NCI-H1092 (cell line): ENCODE measurements around the gene NR3C1.
"Not testable (repeated sequence)": the region's sequence is repeated elsewhere in the genome, so short reads cannot be mapped to it uniquely, and the experiment has no call there.

Experiments used
- DNase-seq: peaks from one replicate; lab custom pipeline; 2025; lab: John Stamatoyannopoulos, UW

NR3C1 gene

DNA sequence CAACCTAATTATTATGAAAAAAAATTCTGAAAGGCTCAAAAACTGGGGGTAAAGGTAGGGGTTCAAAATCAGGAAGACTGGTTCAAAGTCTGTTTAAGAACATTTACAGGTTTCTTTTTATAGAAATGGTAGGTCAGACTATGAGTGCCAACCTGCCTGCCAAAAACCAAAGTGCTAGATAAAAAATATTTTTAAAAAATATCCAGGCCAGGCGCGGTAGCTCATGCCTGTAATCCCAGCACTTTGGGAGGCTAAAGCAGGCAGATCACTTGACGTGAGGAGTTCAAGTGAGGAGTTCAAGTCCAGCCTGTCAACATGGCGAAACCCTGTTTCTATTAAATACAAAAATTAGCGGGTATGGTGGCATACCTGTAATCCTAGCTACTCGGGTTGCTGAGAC, 67.0 kb downstream of the NR3C1 start:
- DNase-seq = no peak

DNA sequence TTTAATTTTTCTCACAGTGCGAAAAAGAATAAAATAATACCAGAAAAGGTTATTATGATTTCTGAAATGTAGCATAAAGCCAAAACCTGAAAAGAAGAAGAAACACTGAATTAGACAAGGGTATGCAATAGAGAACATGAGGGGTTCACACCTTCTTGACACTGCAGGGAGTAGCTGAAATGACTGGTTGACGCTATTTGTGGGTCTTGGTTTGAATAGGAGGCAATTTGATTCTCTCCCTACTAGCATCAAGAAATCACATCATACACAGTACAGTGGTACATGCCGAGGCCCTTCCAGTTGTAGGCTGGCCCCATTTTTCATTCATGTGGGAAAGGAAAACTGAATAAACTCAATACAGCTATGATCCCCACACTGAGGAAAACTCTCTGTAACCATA, 68.6 kb downstream of the NR3C1 start:
- no peak for DNase-seq

- DNase-seq = not testable (repeated sequence)
Measured at GRCh38 chr5:143334380-143334779, 69.1 kb downstream of the NR3C1 start.

DNA sequence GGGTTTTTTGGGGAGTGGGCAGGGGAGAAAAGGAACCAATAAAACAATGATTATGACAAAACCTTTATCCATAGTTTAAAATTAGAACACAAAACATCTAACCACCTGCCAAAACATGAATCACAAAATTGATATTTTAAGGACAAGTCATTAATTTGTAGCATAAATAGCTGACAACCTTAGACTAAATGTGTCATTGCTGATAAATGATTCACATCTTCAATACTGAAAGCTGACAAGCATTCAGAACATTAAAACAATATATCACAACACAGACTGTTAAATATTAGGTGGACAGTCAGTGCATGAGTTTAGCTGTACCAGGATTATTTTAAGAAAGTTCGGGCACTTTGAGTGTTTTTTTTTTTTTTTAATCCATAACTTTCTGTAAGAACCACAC, 71.5 kb downstream of the NR3C1 start:
- no peak for DNase-seq

DNA sequence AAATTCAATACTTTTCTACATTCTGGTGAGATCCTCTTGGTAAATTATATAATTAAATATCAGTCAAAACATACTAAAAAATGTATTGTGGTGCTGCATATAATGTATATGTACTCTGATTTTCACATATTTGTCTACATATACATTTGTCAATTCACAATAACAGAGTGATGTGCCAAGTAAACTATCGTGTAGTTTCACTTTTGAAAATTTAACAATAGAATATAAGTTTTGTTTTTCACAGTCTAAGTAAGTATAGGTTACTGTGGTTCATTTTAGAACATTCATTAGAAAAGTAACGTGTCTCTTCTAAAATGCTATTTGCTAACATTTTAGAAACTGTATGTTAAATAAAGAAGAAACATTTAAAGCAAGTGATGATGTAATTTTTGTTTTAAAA, 73.6 kb downstream of the NR3C1 start:
- no peak for DNase-seq

- DNase-seq = no peak
Measured at GRCh38 chr5:143328589-143329220, 74.8 kb downstream of the NR3C1 start.

DNA sequence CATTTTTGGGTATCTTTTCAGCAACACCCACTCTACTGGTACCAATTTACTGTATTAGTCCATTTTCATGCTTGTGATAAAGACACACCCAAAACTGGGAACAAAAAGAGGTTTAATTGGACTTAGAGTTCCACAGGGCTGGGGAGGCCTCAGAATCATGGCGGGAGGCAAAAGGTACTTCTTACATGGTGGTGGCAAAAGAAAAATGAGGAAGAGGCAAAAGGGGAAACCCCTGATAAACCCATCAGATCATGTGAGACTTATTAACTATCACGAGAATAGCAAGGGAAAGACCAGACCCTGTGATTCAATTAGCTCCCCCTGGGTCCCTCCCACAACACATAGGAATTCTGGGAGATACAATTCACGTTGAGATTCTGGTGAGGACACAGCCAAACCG, 78.4 kb downstream of the NR3C1 start:
- DNase-seq = not testable (repeated sequence)

- DNase-seq = not testable (repeated sequence)
Measured at GRCh38 chr5:143322931-143323630, 80.4 kb downstream of the NR3C1 start.

DNA sequence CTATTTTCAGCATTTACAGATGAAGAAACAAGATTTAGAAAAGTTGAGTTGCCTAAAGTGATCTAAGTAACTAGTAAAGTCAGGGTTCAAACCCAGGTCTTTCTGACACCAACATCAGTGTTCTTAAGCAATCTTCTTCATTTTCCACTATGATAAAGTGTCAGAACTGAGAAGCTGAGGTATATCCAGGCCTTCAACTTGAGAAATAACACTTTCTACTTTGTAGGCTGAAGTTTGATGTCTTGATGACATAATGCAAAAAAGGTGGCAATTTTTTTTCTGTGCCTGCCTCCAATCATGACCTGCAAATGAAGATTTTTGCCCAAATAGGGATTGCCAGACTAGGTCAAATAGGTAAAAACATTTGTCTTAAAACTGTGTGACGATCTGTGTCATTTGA, 81.3 kb downstream of the NR3C1 start:
- DNase-seq = no peak

GRCh38 chr5:143319437-143320227, 83.9 kb downstream of the NR3C1 start:
- no peak for DNase-seq

- DNase-seq = no peak
Measured at GRCh38 chr5:143318833-143319232, 84.7 kb downstream of the NR3C1 start.

DNA sequence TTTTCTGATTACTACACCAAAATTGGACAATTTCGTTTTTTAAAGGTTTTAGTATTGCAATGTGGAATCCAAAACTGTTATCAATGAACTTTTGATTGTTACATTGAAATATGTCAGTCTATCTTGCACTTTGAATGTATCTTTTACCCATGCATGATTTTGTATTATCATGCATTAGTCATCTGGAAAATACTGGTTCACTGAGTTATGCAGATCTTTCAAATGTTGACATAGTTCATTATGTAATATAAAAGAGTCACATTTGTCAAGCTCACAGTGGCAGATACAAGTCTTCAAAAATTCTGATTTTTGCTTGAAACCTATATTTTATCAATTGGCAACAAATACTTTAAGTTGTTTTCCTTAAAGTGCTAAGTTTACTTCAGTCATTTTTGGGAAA, 85.2 kb downstream of the NR3C1 start:
- DNase-seq = no peak

- peak; percentile 4 for DNase-seq
Measured at GRCh38 chr5:143316844-143317631, 86.4 kb downstream of the NR3C1 start.

GRCh38 chr5:143316337-143316736, 87.1 kb downstream of the NR3C1 start:
- DNase-seq = no peak

DNA sequence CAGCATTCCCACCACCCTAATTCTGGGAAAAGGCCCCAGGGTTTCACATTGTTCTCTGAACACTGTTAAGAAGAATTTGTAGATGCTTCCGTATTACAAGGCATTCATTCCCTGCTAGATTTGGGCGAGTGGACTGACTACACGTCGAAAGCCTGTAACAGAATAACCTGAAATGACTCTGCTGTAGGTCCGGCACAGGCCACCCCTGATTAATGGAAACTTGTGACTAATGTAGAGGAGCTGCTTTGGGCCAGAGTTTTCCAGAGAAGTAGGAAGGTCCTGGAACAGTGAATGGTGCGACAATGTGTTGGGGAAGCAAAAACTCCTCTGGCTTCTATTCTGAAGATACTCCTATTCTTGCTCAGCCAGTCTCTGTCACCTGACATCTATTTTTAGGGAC, 87.6 kb downstream of the NR3C1 start:
- no peak for DNase-seq

GRCh38 chr5:143315214-143315613, 88.3 kb downstream of the NR3C1 start:
- no peak for DNase-seq

GRCh38 chr5:143314659-143315058, 88.8 kb downstream of the NR3C1 start:
- no peak for DNase-seq

- DNase-seq = no peak
Measured at GRCh38 chr5:143314099-143314498, 89.4 kb downstream of the NR3C1 start.

DNA sequence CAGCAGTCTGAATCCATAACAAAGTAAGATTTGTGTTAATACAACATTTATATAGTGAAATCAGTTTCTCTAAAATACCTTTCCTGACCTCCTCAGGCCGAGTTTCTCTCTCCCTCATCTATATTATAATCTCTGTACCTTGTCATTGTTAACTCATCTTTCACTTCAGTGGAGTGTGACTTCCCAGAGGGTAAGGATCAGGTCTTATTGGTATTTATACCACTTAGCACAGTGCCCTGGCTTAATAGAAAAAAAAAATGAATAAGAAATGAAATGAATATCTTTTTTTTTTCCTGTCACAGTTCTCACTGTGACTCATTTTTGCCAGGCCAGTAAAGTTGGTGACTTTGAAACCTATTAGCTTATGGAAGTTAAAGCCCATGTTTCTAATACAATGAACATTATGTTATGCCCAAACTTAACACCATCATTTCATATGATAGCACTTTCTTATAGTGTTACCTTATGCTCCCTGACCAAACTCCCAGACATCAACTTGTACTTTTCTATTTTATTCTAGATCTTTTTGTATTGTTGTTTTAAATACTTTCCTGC, 90.1 kb downstream of the NR3C1 start:
- no peak for DNase-seq

DNA sequence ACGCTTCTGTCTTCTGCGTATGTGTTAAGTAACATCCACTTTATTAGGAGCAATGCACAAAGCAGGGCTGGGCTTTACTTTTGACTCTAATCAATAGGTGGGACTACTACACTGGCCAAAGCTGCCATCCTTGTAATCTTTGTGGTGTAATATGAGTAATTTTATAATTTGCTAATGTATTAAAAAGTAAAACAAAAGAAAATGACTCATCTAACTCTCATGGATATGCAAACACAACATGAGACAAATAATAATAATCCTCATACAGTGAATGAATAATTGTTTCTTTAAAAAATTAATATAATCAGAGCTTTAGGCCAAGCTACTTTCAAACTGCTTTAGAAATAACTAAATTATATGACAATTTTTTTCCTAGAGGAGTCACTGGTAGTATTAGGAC, 90.7 kb downstream of the NR3C1 start:
- no peak for DNase-seq

DNA sequence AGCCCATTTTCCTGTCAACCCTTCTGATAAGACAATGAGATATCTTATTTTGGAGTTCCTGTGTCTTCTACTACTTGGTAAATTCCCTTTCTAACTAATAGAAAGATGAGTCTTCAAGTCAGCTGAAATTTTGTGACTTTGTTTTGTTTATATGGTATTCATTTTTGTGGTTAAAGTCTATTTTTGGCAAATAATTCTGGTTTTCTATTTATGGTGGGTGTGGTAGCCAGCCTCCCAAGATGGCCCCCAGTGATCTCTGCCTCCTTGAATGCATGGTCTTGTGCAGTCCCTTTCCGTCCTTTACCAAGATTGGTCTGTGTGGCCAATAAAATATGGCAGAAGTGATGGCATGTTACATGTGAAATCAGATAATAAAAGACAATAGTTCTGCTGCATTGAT, 91.5 kb downstream of the NR3C1 start:
- no peak for DNase-seq

- no peak for DNase-seq
Measured at GRCh38 chr5:143311428-143311827, 92.1 kb downstream of the NR3C1 start.
